Measurements from ENCODE around the gene RGS9BP. TPM values are rescaled to one million over a fixed set of nuclear protein-coding genes. Genes with fewer than 3 reads are reported as not detected.
"Not testable (repeated sequence)": the region's sequence is repeated elsewhere in the genome, so short reads cannot be mapped to it uniquely, and the experiment has no call there.

The RGS9BP gene
- total RNA-seq, 1 donor from 2014 or later: 0.79 TPM

- Histone ChIP-seq H3K4me3 (ENCODE audit: low read depth, low read length) (no peak overlapping the region), H3K36me3 (ENCODE audit: control insufficient read depth, insufficient read depth, low read length) (no peaks in the 10 kb centered on the region), H3K27me3 (ENCODE audit: control insufficient read depth, insufficient read depth, low read length) (no peaks in the 10 kb centered on the region)
- no peak for TF ChIP-seq CTCF (IDR thresholded peaks at IDR 0.05; ENCODE audit: insufficient read depth, low read length, poor library complexity, severe bottlenecking)
- no peak for DNase-seq (ENCODE audit: low read depth)
Measured at GRCh38 chr19:32702010-32702409, 26.4 kb downstream of the RGS9BP start.

GRCh38 chr19:32704006-32704405 is 28.4 kb downstream of the RGS9BP start:
- not testable (repeated sequence) for H3K4me3 ChIP-seq (ENCODE audit: low read depth, low read length); H3K27me3 ChIP-seq (ENCODE audit: control insufficient read depth, insufficient read depth, low read length); H3K36me3 ChIP-seq (ENCODE audit: control insufficient read depth, insufficient read depth, low read length); DNase-seq (ENCODE audit: low read depth)

GRCh38 chr19:32708457-32708856 is 32.8 kb downstream of the RGS9BP start:
- H3K36me3 ChIP-seq (ENCODE audit: control insufficient read depth, insufficient read depth, low read length): no peaks in the 10 kb centered on the region
- no peak for DNase-seq (ENCODE audit: low read depth)
- TF ChIP-seq CTCF (IDR thresholded peaks at IDR 0.05; ENCODE audit: insufficient read depth, low read length, poor library complexity, severe bottlenecking): no peak
- H3K27me3 ChIP-seq (ENCODE audit: control insufficient read depth, insufficient read depth, low read length): no peaks in the 10 kb centered on the region
- no peak overlapping the region for H3K4me3 ChIP-seq (ENCODE audit: low read depth, low read length)

GRCh38 chr19:32709032-32709431 is 33.4 kb downstream of the RGS9BP start:
- no peak for TF ChIP-seq CTCF (IDR thresholded peaks at IDR 0.05; ENCODE audit: insufficient read depth, low read length, poor library complexity, severe bottlenecking)
- H3K27me3 ChIP-seq (ENCODE audit: control insufficient read depth, insufficient read depth, low read length): no peaks in the 10 kb centered on the region
- DNase-seq (ENCODE audit: low read depth): no peak
- H3K4me3 ChIP-seq (ENCODE audit: low read depth, low read length): no peak overlapping the region
- H3K36me3 ChIP-seq (ENCODE audit: control insufficient read depth, insufficient read depth, low read length): no peaks in the 10 kb centered on the region

GRCh38 chr19:32711747-32712146 is 36.1 kb downstream of the RGS9BP start:
- Histone ChIP-seq H3K36me3 (ENCODE audit: control insufficient read depth, insufficient read depth, low read length) (no peaks in the 10 kb centered on the region), H3K4me3 (ENCODE audit: low read depth, low read length) (no peak overlapping the region), H3K27me3 (ENCODE audit: control insufficient read depth, insufficient read depth, low read length) (no peaks in the 10 kb centered on the region)
- DNase-seq (ENCODE audit: low read depth): no peak
- no peak for TF ChIP-seq CTCF (IDR thresholded peaks at IDR 0.05; ENCODE audit: insufficient read depth, low read length, poor library complexity, severe bottlenecking)

- H3K27me3 ChIP-seq (ENCODE audit: control insufficient read depth, insufficient read depth, low read length); H3K4me3 ChIP-seq (ENCODE audit: low read depth, low read length); H3K36me3 ChIP-seq (ENCODE audit: control insufficient read depth, insufficient read depth, low read length); DNase-seq (ENCODE audit: low read depth): not testable (repeated sequence)
Measured at GRCh38 chr19:32716203-32716602, 40.6 kb downstream of the RGS9BP start.

GRCh38 chr19:32717496-32717895 is 41.8 kb downstream of the RGS9BP start:
- no peak for TF ChIP-seq CTCF (IDR thresholded peaks at IDR 0.05; ENCODE audit: insufficient read depth, low read length, poor library complexity, severe bottlenecking)
- H3K27me3 ChIP-seq (ENCODE audit: control insufficient read depth, insufficient read depth, low read length): no peaks in the 10 kb centered on the region
- H3K4me3 ChIP-seq (ENCODE audit: low read depth, low read length): no peak overlapping the region
- no peak for DNase-seq (ENCODE audit: low read depth)
- H3K36me3 ChIP-seq (ENCODE audit: control insufficient read depth, insufficient read depth, low read length): no peaks in the 10 kb centered on the region
